Gastroesophageal sphincter (tissue), 3 donors: ENCODE data around the gene GNAI3.

Experiments
- CTCF ChIP-seq, 4 experiments: fragments of 200-600 bp in 2 of 4; fragments of 450-650 bp in 2 of 4; sonication (generic) in 1 of 4; IDR thresholded peaks; one replicate each; pipeline ENCODE4 v1.5.1; 2017 to 2019; ENCODE audit warnings: antibody characterized with exemption in 4 of 4, mild to moderate bottlenecking in 2 of 4, moderate library complexity in 2 of 4
- EP300 ChIP-seq: sonication (generic); formaldehyde crosslinking; IDR thresholded peaks from one replicate; pipeline ENCODE4 v1.6.1; 2017; ENCODE audit warnings: antibody characterized with exemption, mild to moderate bottlenecking
- POLR2A ChIP-seq, 2 donors: fragments of 450-650 bp; IDR thresholded peaks; one replicate each; pipeline ENCODE4 v1.6.1; 2017; ENCODE audit warnings: antibody characterized with exemption in 2 of 2, mild to moderate bottlenecking in 2 of 2, moderate library complexity in 1 of 2
- POLR2AphosphoS5 ChIP-seq: sonication (generic); formaldehyde crosslinking; IDR thresholded peaks from one replicate; pipeline ENCODE4 v1.6.1; 2017; ENCODE audit warnings: antibody characterized with exemption

GRCh38 chr1:109535481-109535880, 12.9 kb upstream of the GNAI3 start:
- no peak for TF ChIP-seq CTCF (IDR thresholded peaks at IDR 0.05)
- TF ChIP-seq EP300 = no peak
- no peak for TF ChIP-seq POLR2AphosphoS5
- no peak for TF ChIP-seq POLR2A (IDR thresholded peaks at IDR 0.05)
